PFSK-1 (cell line): ENCODE data around the gene RALGAPA2.

ENCODE experiments used
- POLR2AphosphoS5 ChIP-seq: IDR thresholded peaks from 2 replicates; pipeline ENCODE4 v1.6.1; 2012; ENCODE audit warnings: low read depth, mild to moderate bottlenecking, control low read depth, low read length, moderate library complexity
- TF ChIP-seq, protein P1 (sequence below), 2 experiments: IDR thresholded peaks; 2 replicates each; pipeline versions ENCODE4 v1.6.1 to v1.8.0; 2011 to 2012; ENCODE audit warnings: low read depth in 2 of 2, low read length in 2 of 2, control low read depth in 1 of 2, inconsistent platforms in 1 of 2, mild to moderate bottlenecking in 1 of 2, moderate library complexity in 1 of 2; ENCODE audit not compliant: insufficient read depth in 1 of 2

DNA sequence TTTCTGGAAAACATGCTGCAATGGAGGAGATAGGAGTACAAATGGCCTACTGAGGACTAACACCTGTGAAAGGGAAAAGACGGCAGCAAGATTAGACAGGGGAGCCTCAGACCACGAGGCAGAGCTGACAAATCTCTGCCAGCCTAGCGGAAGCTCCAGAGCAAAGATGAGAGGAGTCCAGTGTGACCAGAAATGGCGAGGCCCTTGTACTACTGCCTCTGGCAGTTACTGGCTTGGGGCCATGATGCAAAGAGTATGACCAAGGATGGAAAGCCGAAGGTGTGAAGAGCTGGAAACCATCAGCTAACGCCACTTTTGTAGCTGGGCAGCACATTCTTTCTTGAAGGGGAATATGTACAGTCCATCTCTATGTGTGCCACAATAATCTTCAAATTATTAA, 55.4 kb downstream of the RALGAPA2 start:
- TF ChIP-seq, protein P1, sequence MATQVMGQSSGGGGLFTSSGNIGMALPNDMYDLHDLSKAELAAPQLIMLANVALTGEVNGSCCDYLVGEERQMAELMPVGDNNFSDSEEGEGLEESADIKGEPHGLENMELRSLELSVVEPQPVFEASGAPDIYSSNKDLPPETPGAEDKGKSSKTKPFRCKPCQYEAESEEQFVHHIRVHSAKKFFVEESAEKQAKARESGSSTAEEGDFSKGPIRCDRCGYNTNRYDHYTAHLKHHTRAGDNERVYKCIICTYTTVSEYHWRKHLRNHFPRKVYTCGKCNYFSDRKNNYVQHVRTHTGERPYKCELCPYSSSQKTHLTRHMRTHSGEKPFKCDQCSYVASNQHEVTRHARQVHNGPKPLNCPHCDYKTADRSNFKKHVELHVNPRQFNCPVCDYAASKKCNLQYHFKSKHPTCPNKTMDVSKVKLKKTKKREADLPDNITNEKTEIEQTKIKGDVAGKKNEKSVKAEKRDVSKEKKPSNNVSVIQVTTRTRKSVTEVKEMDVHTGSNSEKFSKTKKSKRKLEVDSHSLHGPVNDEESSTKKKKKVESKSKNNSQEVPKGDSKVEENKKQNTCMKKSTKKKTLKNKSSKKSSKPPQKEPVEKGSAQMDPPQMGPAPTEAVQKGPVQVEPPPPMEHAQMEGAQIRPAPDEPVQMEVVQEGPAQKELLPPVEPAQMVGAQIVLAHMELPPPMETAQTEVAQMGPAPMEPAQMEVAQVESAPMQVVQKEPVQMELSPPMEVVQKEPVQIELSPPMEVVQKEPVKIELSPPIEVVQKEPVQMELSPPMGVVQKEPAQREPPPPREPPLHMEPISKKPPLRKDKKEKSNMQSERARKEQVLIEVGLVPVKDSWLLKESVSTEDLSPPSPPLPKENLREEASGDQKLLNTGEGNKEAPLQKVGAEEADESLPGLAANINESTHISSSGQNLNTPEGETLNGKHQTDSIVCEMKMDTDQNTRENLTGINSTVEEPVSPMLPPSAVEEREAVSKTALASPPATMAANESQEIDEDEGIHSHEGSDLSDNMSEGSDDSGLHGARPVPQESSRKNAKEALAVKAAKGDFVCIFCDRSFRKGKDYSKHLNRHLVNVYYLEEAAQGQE (IDR thresholded peaks at IDR 0.05; ENCODE audit: insufficient read depth in 1 of 2, low read depth in 2 of 2, low read length in 2 of 2) = no peak
- no peak for TF ChIP-seq POLR2AphosphoS5
